ENCODE data around the gene GBGT1.

The GBGT1 gene

GRCh38 chr9:133200631-133201030 lies 36.9 kb upstream of the GBGT1 start:
- H3K36me3 ChIP-seq, result no peaks in the 10 kb centered on the region
- no peak overlapping the region for H3K9ac ChIP-seq
- peaks cover 0 to 1% (median 0%) of the 10 kb centered on the region in 11 experiments; a peak in 1 of 22 replicates for H3K9me3 ChIP-seq (replicated peaks in 1 of 11)
- H3K4me3 ChIP-seq, result no peak overlapping the region
- no peak for TF ChIP-seq Cebpa-rat (IDR thresholded peaks at IDR 0.05)
- no peak overlapping the region for H3K27ac ChIP-seq
- no peaks in the 10 kb centered on the region; a peak in 1 of 22 replicates for H4K20me1 ChIP-seq
- H3K27me3 ChIP-seq, result peaks cover 0 to 5% (median 0%) of the 10 kb centered on the region in 11 experiments; a peak in 5 of 22 replicates
- no peak overlapping the region for H3K4me2 ChIP-seq
- H3K4me1 ChIP-seq, result peaks cover 0 to 9% (median 0%) of the 10 kb centered on the region in 10 experiments; a peak in 2 of 20 replicates

DNA sequence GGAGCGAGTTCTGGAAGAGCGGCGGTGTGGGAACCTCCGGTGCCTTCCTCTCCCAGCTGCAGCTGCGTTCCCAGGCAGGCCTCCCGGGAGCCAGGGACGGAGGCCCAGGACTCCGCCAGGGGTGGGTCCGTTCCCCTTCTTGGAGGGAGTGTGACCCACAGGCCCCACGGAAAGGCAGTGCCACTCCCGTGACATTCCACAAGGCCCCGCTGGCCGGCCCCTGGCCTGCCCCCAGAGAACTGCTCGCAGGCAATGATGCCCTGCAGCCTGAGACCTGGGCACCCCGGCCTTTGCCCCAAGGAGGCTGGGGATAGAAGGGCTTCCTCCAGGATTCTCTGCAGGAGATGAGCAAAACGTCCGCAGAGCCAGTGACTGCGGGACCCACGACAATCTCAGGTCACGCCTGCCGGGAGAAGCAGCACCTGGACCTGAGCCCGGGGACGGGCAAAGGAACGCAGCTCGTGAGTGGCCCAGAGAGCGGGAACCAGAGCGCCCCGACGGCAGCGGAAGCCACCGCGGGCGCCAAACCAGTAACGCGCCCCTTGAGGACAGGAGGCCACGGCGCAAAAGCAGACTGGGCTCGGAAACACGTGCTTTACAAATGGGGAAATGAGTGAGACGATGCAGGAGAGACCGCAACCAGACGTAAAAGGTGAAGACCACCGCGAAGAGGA lies 36.1 kb upstream of the GBGT1 start:
- Histone ChIP-seq H3K4me3 (no peak overlapping the region), H3K4me1 (peaks cover 0 to 9% (median 0%) of the 10 kb centered on the region in 10 experiments; a peak in 2 of 20 replicates), H3K27me3 (peaks cover 0 to 5% (median 0%) of the 10 kb centered on the region in 11 experiments; a peak in 5 of 22 replicates), H3K27ac (no peak overlapping the region), H3K36me3 (no peaks in the 10 kb centered on the region), H4K20me1 (no peaks in the 10 kb centered on the region; a peak in 1 of 22 replicates), H3K9me3 (replicated peaks in 1 of 11) (peaks cover 4 to 9% (median 6%) of the 10 kb centered on the region in 11 experiments; a peak in 14 of 22 replicates), H3K9ac (no peak overlapping the region), H3K4me2 (peak overlapping the region in 2 of 11 experiments; percentile 4 to 15; a peak in 1 of 22 replicates)
- TF ChIP-seq Cebpa-rat (IDR thresholded peaks at IDR 0.05), result no peak

GRCh38 chr9:133195029-133195428 lies 31.3 kb upstream of the GBGT1 start:
- Histone ChIP-seq H3K4me3 (no peak overlapping the region), H3K27ac (no peak overlapping the region), H3K36me3 (no peaks in the 10 kb centered on the region), H3K4me1 (peaks cover 0 to 9% (median 0%) of the 10 kb centered on the region in 10 experiments; a peak in 2 of 20 replicates), H3K9ac (no peak overlapping the region), H3K4me2 (no peak overlapping the region), H4K20me1 (no peaks in the 10 kb centered on the region; a peak in 1 of 22 replicates), H3K9me3 (replicated peaks in 1 of 11) (peaks cover 4 to 14% (median 8%) of the 10 kb centered on the region in 11 experiments; a peak in 14 of 22 replicates), H3K27me3 (peaks cover 0 to 5% (median 0%) of the 10 kb centered on the region in 11 experiments; a peak in 5 of 22 replicates)
- no peak for TF ChIP-seq Cebpa-rat (IDR thresholded peaks at IDR 0.05)

DNA sequence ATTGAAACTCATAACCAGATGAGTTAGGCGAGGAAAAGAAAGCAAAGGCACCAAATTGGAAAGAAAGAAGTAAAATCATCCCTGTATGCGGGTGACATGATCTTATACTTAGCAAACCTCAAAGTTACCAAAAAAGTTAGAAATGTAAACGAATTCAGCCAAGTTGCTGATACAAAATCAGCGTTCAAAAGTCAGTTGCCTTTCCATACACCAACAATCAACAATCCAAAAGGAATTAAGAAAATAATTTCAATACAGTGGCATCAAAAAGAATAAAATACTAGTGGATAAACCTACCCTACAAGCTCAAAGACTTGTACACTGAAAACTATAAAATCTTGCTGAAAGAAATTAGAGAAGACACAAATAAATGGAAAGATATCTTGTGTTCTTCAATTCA lies 30.9 kb upstream of the GBGT1 start:
- no peak for TF ChIP-seq Cebpa-rat (IDR thresholded peaks at IDR 0.05)
- Histone ChIP-seq H3K9ac (no peak overlapping the region), H3K4me1 (peaks cover 0 to 7% (median 0%) of the 10 kb centered on the region in 10 experiments; a peak in 2 of 20 replicates)

GRCh38 chr9:133191989-133192388 lies 28.3 kb upstream of the GBGT1 start:
- Histone ChIP-seq H3K4me2 (no peak overlapping the region), H4K20me1 (peaks cover 0 to 8% (median 0%) of the 10 kb centered on the region in 11 experiments; a peak in 1 of 22 replicates), H3K4me1 (peaks cover 0 to 12% (median 7%) of the 10 kb centered on the region in 10 experiments; a peak in 11 of 20 replicates), H3K27ac (no peak overlapping the region), H3K36me3 (no peaks in the 10 kb centered on the region), H3K27me3 (no peaks in the 10 kb centered on the region), H3K9ac (no peak overlapping the region), H3K4me3 (no peak overlapping the region), H3K9me3 (replicated peaks in 1 of 11) (peaks cover 4 to 14% (median 8%) of the 10 kb centered on the region in 11 experiments; a peak in 14 of 22 replicates)
- no peak for TF ChIP-seq Cebpa-rat (IDR thresholded peaks at IDR 0.05)

More for the DNA sequence above, 30.9 kb upstream of the GBGT1 start:
- no peak overlapping the region for H3K4me3 ChIP-seq
- H3K27ac ChIP-seq, result no peak overlapping the region
- H3K4me2 ChIP-seq, result no peak overlapping the region
- H4K20me1 ChIP-seq, result no peaks in the 10 kb centered on the region; a peak in 1 of 22 replicates
- H3K27me3 ChIP-seq, result peaks cover 0 to 2% (median 0%) of the 10 kb centered on the region in 11 experiments; a peak in 4 of 22 replicates
- H3K9me3 ChIP-seq (replicated peaks in 1 of 11), result peaks cover 4 to 14% (median 8%) of the 10 kb centered on the region in 11 experiments; a peak in 14 of 22 replicates
- H3K36me3 ChIP-seq, result no peaks in the 10 kb centered on the region

DNA sequence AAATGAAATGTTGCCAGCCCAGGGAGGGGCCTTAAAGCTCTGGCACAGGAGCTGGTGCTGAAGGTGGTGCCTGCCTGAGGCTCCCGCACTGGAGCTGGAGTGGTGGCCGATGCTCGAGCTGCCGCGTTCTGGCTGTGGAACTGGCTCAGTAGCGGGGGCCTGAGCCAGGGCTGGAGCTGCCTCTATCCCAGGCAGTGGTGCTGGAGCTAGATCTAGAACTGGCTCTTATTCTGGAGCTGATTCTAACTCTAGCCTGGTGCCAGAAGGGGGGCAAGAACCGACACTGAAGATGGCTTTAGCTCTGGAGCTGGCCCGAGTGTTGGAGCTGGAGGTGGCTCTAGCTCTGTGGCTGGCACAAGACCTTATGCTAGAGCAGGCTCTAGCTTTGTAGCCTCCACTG lies 26.1 kb upstream of the GBGT1 start:
- no peak for TF ChIP-seq Cebpa-rat (IDR thresholded peaks at IDR 0.05)
- Histone ChIP-seq H3K4me3 (no peak overlapping the region), H3K27me3 (no peaks in the 10 kb centered on the region), H3K9ac (no peak overlapping the region), H4K20me1 (peaks cover 0 to 8% (median 0%) of the 10 kb centered on the region in 11 experiments; a peak in 1 of 22 replicates), H3K4me2 (no peak overlapping the region), H3K27ac (no peak overlapping the region), H3K36me3 (no peaks in the 10 kb centered on the region), H3K4me1 (peaks cover 7 to 26% (median 17%) of the 10 kb centered on the region in 10 experiments; a peak in 19 of 20 replicates), H3K9me3 (replicated peaks in 1 of 11) (peaks cover 0 to 7% (median under 1%) of the 10 kb centered on the region in 11 experiments; a peak in 11 of 22 replicates)

DNA sequence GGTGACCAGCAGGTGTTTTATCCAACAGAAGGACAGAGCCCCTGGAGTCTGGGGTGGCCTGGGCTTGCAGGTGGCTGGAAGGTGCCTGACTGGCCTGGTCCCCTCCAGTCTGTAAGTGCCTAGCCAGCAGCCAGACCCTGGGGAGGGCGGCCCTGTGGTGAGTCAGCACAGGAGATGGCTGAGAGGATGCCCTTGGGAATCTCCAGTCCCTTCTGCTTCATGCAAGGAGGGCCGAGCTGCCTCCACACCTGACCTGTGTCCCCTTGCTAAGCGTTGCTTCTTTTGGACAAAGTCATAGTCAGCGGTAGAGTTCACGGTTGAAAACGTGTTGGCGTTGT lies 25.1 kb upstream of the GBGT1 start:
- H3K9me3 ChIP-seq (replicated peaks in 1 of 11), result no peaks in the 10 kb centered on the region
- no peak for TF ChIP-seq Cebpa-rat (IDR thresholded peaks at IDR 0.05)
- no peaks in the 10 kb centered on the region for H3K36me3 ChIP-seq
- H3K27ac ChIP-seq, result no peak overlapping the region
- H3K4me1 ChIP-seq, result peaks cover 12 to 28% (median 21%) of the 10 kb centered on the region in 10 experiments; a peak in 19 of 20 replicates
- peaks cover 0 to 8% (median 0%) of the 10 kb centered on the region in 11 experiments; a peak in 1 of 22 replicates for H4K20me1 ChIP-seq
- H3K4me3 ChIP-seq, result no peak overlapping the region
- H3K9ac ChIP-seq, result no peak overlapping the region
- H3K27me3 ChIP-seq, result no peaks in the 10 kb centered on the region
- peak overlapping the region in 6 of 11 experiments; percentile 7 to 41 (median 20); a peak in 5 of 22 replicates for H3K4me2 ChIP-seq

DNA sequence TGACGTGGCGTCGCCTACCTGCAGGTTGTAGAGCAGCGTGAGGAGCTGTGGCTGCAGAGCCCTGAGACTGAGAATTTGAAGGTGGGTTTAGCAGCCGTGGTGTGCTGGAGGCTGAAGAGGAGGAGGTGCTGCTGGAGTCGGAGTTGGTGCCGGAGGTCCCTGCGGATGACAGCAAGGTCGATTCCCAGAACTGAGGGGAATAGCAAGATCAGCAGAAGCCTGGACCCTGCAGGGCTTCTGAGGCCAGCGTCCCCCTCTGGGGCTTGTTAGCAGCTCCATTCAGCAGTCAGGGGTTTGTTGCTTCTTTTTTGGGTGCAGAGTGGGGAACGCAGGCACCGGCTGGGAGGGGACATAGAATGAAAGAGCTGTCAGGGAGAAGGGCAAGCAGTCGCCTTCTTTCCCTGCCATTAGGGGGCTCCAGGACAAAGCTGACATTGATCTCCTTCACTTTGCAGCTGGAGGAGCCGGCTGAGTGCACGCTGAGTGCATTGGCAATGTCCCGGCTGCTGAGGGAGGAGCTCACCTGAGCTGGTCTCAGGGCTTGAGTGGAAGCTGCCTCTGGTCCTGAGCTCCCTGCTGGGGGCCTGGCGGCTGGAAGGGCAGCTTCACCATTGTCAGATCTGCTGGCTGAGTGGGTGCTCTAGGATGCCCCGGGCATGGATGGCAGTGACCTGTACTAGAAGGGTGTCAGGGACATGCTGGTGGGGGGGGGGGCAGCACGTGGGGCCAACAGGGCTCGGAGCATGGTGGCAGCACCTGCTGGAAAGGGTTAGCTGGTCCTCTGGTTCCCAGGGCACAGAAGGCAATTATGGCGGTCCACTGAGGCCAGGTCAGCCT lies 24.5 kb upstream of the GBGT1 start:
- Histone ChIP-seq H3K9ac (no peak overlapping the region), H3K27me3 (no peaks in the 10 kb centered on the region), H3K9me3 (replicated peaks in 1 of 11) (no peaks in the 10 kb centered on the region), H3K27ac (no peak overlapping the region), H4K20me1 (peaks cover 0 to 8% (median 0%) of the 10 kb centered on the region in 11 experiments; a peak in 1 of 22 replicates), H3K4me2 (peak overlapping the region in 6 of 11 experiments; percentile 7 to 41 (median 20); a peak in 5 of 22 replicates), H3K36me3 (no peaks in the 10 kb centered on the region), H3K4me1 (peaks cover 12 to 28% (median 21%) of the 10 kb centered on the region in 10 experiments; a peak in 19 of 20 replicates), H3K4me3 (no peak overlapping the region)
- TF ChIP-seq Cebpa-rat (IDR thresholded peaks at IDR 0.05), result no peak

All from BLaER1 treated with 17β-estradiol and CSF1 and Interleukin-3, amounts not matched to agents 10 nM and 100 nM (cell line).